OCI-LY3 (cell line): ENCODE data around the gene MAGI1.
"Not testable (repeated sequence)": the region's sequence is repeated elsewhere in the genome, so short reads cannot be mapped to it uniquely, and the experiment has no call there.

Experiments used
- H2AFZ ChIP-seq: fragments of 200-600, 300-600 bp; shearing (Covaris generic); 2 replicates; pipeline ENCODE4 v1.6.0; 2014; ENCODE audit warnings: antibody characterized with exemption, low read depth, low read length
- H3K27ac ChIP-seq: fragments of 200-600, 300-600 bp; sonication (generic); 2 replicates; pipeline ENCODE4 v1.5.1; 2014; ENCODE audit warnings: mild to moderate bottlenecking, low read length, moderate library complexity, mixed read lengths
- H3K27me3 ChIP-seq: fragments of 200-600, 300-600 bp; sonication (generic); 2 replicates; pipeline ENCODE4 v1.6.1; 2014; ENCODE audit warnings: low read depth, low read length, mixed read lengths
- H3K36me3 ChIP-seq: fragments of 200-600, 300-600 bp; sonication (generic); replicated peaks from 2 replicates; pipeline ENCODE3; 2014; ENCODE audit warnings: low read depth, low read length, mixed read lengths
- H3K4me1 ChIP-seq: fragments of 300-600, 200-600 bp; sonication (generic); 2 replicates; pipeline ENCODE4 v1.6.1; 2014; ENCODE audit warnings: low read length, mixed read lengths
- H3K4me2 ChIP-seq: fragments of 200-600, 300-600 bp; sonication (generic); 2 replicates; pipeline ENCODE4 v1.6.1; 2014; ENCODE audit warnings: low read length, mixed read lengths
- H3K4me3 ChIP-seq: fragments of 300-600, 200-600 bp; sonication (generic); 2 replicates; pipeline ENCODE4 v1.5.1; 2014; ENCODE audit warnings: antibody characterized with exemption, mild to moderate bottlenecking, low read length, moderate library complexity
- H3K79me2 ChIP-seq: fragments of 300-600, 200-600 bp; shearing (Covaris generic); 2 replicates; pipeline ENCODE4 v1.6.1; 2014; ENCODE audit warnings: mild to moderate bottlenecking, low read length, mixed read lengths
- H3K9ac ChIP-seq: fragments of 300-600, 200-600 bp; shearing (Covaris generic); 2 replicates; pipeline ENCODE4 v1.6.0; 2014; ENCODE audit warnings: mild to moderate bottlenecking, low read length, moderate library complexity
- H3K9me3 ChIP-seq: fragments of 200-600, 300-600 bp; shearing (Covaris generic); 2 replicates; pipeline ENCODE4 v1.6.1; 2014; ENCODE audit warnings: low read length, mixed read lengths; ENCODE audit not compliant: insufficient read depth
- H4K20me1 ChIP-seq: fragments of 200-600, 300-600 bp; sonication (generic); 2 replicates; pipeline ENCODE4 v1.6.1; 2016; ENCODE audit warnings: low read length, mixed read lengths; ENCODE audit not compliant: insufficient read depth
- CTCF ChIP-seq: fragments of 200-600, 300-600 bp; sonication (generic); IDR thresholded peaks from 2 replicates; pipeline ENCODE4 v1.5.1; 2014; ENCODE audit warnings: antibody characterized with exemption, low read length, low read depth
- EZH2phosphoT487 ChIP-seq: fragments of 200-600 bp; shearing (Covaris generic); IDR thresholded peaks from 2 replicates; pipeline ENCODE4 v1.6.1; 2018; ENCODE audit warnings: antibody characterized with exemption, mixed run types, low read depth

MAGI1 gene

GRCh38 chr3:65521032-65521431 lies 517.7 kb downstream of the MAGI1 start:
- Histone ChIP-seq H2AFZ (no peak overlapping the region), H3K9ac (no peak overlapping the region), H3K27me3 (no peaks in the 10 kb centered on the region), H3K4me3 (no peak overlapping the region), H3K4me1 (no peaks in the 10 kb centered on the region), H4K20me1 (no peaks in the 10 kb centered on the region), H3K9me3 (no peaks in the 10 kb centered on the region), H3K79me2 (no peaks in the 10 kb centered on the region), H3K36me3 (no peaks in the 10 kb centered on the region), H3K4me2 (no peak overlapping the region), H3K27ac (no peak overlapping the region)
- TF ChIP-seq EZH2phosphoT487 (no peak), CTCF (no peak)

- Histone ChIP-seq H3K4me2 (no peak overlapping the region), H4K20me1 (no peaks in the 10 kb centered on the region), H3K4me3 (no peak overlapping the region), H3K9ac (no peak overlapping the region), H3K27me3 (no peaks in the 10 kb centered on the region), H3K27ac (no peak overlapping the region), H2AFZ (no peak overlapping the region), H3K36me3 (no peaks in the 10 kb centered on the region), H3K9me3 (no peaks in the 10 kb centered on the region), H3K4me1 (no peaks in the 10 kb centered on the region), H3K79me2 (no peaks in the 10 kb centered on the region)
- TF ChIP-seq CTCF (no peak), EZH2phosphoT487 (no peak)
These were observed 521.7 kb downstream of the MAGI1 start for GRCh38 chr3:65516998-65517397.

- H3K4me2 ChIP-seq, H3K36me3 ChIP-seq, H3K27me3 ChIP-seq, H3K27ac ChIP-seq, H3K4me1 ChIP-seq, H3K79me2 ChIP-seq, H3K4me3 ChIP-seq, H3K9ac ChIP-seq, H3K9me3 ChIP-seq, H2AFZ ChIP-seq, H4K20me1 ChIP-seq: not testable (repeated sequence)
These were observed 524.4 kb downstream of the MAGI1 start for GRCh38 chr3:65514317-65514716.

DNA sequence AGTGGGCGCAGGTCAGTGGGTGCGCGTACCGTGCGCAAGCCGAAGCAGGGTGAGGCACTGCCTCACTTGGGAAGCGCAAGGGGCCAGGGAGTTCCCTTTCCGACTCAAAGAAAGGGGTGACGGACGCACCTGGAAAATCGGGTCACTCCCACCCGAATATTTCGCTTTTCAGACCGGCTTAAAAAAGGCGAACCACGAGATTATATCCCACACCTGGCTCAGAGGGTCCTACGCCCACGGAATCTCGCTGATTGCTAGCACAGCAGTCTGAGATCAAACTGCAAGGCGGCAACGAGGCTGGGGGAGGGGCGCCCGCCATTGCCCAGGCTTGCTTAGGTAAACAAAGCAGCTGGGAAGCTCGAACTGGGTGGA lies 529.3 kb downstream of the MAGI1 start:
- H3K9me3 ChIP-seq, H3K4me1 ChIP-seq, H3K36me3 ChIP-seq, H3K27me3 ChIP-seq, H3K4me2 ChIP-seq, H4K20me1 ChIP-seq, H3K4me3 ChIP-seq, H3K9ac ChIP-seq, H3K79me2 ChIP-seq, H3K27ac ChIP-seq, H2AFZ ChIP-seq: not testable (repeated sequence)

DNA sequence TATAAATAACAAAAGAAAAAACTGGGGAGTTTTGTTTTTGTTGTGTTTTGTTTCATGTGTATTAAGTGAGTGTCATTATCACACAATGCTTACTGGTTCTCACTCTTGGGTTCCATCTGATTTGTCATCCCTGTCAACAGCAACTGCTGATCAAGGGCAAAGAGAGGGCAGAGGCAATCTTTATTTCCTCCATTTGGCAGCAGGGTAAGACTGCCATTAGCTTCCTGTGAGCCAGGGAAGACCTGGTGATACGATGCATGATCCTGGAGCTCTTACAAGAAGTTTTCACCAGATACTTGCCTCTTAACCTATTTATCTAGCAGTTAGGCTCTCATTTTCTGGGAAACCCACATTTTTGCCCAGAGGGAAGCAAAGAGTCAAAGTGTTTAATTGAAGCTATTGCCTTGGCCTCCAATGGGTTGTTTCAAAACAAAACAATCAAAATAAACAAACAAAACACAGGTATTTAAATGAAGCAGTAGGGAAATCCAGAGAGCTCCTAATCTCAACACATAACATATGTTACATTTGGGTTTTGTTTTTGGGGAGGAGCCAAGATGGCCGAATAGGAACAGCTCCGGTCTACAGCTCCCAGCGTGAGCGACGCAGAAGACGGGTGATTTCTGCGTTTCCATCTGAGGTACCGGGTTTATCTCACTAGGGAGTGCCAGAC lies 529.8 kb downstream of the MAGI1 start:
- Histone ChIP-seq H3K9ac (no peak overlapping the region), H3K4me2 (no peak overlapping the region), H3K4me1 (no peaks in the 10 kb centered on the region), H4K20me1 (no peaks in the 10 kb centered on the region), H3K4me3 (no peak overlapping the region), H3K36me3 (no peaks in the 10 kb centered on the region), H3K79me2 (no peaks in the 10 kb centered on the region), H2AFZ (no peak overlapping the region), H3K27me3 (no peaks in the 10 kb centered on the region), H3K27ac (no peak overlapping the region), H3K9me3 (no peaks in the 10 kb centered on the region)
- TF ChIP-seq EZH2phosphoT487, result no peak
